ENCODE measurements around the gene COA3.

GRCh38 chr17:42818379-42818778 is 19.9 kb upstream of the COA3 start:
- TF ChIP-seq CTCF (IDR thresholded peaks at IDR 0.05; ENCODE audit: insufficient read depth, low read length) (no peak), GABPA (IDR thresholded peaks at IDR 0.05; ENCODE audit: low read depth) (no peak), POLR2AphosphoS5 (IDR thresholded peaks at IDR 0.05; ENCODE audit: low read depth) (no peak), SPI1 (IDR thresholded peaks at IDR 0.05; ENCODE audit: borderline replicate concordance, low read depth) (no peak)
- TF ChIP-seq, protein P1, sequence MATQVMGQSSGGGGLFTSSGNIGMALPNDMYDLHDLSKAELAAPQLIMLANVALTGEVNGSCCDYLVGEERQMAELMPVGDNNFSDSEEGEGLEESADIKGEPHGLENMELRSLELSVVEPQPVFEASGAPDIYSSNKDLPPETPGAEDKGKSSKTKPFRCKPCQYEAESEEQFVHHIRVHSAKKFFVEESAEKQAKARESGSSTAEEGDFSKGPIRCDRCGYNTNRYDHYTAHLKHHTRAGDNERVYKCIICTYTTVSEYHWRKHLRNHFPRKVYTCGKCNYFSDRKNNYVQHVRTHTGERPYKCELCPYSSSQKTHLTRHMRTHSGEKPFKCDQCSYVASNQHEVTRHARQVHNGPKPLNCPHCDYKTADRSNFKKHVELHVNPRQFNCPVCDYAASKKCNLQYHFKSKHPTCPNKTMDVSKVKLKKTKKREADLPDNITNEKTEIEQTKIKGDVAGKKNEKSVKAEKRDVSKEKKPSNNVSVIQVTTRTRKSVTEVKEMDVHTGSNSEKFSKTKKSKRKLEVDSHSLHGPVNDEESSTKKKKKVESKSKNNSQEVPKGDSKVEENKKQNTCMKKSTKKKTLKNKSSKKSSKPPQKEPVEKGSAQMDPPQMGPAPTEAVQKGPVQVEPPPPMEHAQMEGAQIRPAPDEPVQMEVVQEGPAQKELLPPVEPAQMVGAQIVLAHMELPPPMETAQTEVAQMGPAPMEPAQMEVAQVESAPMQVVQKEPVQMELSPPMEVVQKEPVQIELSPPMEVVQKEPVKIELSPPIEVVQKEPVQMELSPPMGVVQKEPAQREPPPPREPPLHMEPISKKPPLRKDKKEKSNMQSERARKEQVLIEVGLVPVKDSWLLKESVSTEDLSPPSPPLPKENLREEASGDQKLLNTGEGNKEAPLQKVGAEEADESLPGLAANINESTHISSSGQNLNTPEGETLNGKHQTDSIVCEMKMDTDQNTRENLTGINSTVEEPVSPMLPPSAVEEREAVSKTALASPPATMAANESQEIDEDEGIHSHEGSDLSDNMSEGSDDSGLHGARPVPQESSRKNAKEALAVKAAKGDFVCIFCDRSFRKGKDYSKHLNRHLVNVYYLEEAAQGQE (IDR thresholded peaks at IDR 0.05; ENCODE audit: insufficient replicate concordance, low read depth), result no peak
